ENCODE results near the gene FOXP2.
"Not testable (repeated sequence)": the region's sequence is repeated elsewhere in the genome, so short reads cannot be mapped to it uniquely, and the experiment has no call there.

The FOXP2 gene

DNA sequence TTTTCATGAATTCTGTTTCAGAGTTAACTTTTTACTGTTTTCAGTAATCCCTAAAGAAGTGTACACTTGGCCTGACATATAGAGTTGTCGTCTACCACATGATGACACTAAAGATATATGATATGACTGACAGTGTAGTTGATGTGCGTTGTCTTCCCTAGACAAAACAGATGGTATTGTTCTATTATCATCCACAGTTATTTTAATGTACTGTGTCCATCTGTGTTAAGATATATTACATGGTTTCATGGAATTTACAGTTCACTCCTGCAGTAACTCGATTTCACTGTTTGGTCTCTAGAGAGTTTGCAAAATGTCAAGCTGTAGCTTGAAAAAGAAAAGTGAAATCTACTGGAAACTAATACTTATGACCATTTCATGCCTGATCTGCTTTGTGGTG lies 18.1 kb downstream of the FOXP2 start:
- Mint-ChIP-seq H3K27me3 (no peaks in the 10 kb centered on the region), H3K36me3 (ENCODE audit: insufficient read depth) (no peaks in the 10 kb centered on the region), H3K27ac (no peak overlapping the region), H3K4me3 (no peak overlapping the region), H3K9me3 (no peaks in the 10 kb centered on the region), H3K4me1 (ENCODE audit: low read depth in 2 of 2) (no peaks in the 10 kb centered on the region)
- DNase-seq (no peak), ATAC-seq (replicated peaks) (no peak)

GRCh38 chr7:114439581-114439980 lies 25.0 kb downstream of the FOXP2 start:
- Mint-ChIP-seq H3K4me3 (no peak overlapping the region), H3K9me3 (peaks cover 0 to 4% of the 10 kb centered on the region in 2 donors), H3K4me1 (ENCODE audit: low read depth in 2 of 2) (no peaks in the 10 kb centered on the region), H3K36me3 (ENCODE audit: insufficient read depth) (no peaks in the 10 kb centered on the region), H3K27me3 (no peaks in the 10 kb centered on the region), H3K27ac (no peak overlapping the region)
- no peak for ATAC-seq (replicated peaks)
- no peak for DNase-seq

DNA sequence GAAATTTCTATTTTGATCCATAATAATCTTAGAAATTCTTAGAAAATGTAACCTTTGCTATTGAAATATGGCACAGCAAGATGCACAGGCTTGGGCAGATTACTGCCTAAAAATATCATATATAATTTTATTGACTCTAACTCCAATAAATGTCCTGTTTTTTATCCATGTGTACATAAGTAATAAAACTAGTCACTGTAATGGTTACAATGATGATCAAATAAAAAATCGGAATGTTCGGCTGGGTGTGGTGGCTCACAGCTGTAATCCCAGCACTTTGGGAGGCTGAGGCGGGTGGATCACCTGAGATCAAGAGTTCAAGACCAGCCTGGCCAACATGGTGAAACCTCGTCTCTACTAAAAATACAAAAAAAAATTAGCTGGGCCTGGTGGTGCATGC lies 26.3 kb downstream of the FOXP2 start:
- not testable (repeated sequence) for H3K27ac Mint-ChIP-seq; ATAC-seq (replicated peaks); H3K36me3 Mint-ChIP-seq (ENCODE audit: insufficient read depth)

DNA sequence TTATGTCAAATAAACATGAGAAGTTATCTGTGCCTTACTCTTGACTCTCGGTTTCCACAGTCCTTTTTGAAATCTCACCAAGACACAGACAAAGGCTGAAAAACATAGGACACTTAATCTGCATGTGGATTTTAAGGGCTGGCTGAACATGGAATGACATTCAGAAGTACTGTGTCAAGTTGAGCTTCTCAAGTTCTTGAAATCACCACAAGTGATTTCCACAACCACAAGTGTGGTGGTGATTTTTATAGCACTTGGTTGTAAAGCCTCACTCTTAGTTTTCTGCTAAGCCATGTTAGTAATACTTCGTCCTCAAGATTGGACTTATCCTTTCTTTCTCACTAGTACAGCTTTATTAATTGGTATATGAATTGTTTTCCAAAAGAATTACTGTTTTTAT lies 29.6 kb downstream of the FOXP2 start:
- Mint-ChIP-seq H3K27ac (no peak overlapping the region), H3K9me3 (peaks cover 0 to 4% of the 10 kb centered on the region in 2 donors), H3K36me3 (ENCODE audit: insufficient read depth) (no peaks in the 10 kb centered on the region), H3K4me3 (no peak overlapping the region), H3K4me1 (ENCODE audit: low read depth in 2 of 2) (no peaks in the 10 kb centered on the region), H3K27me3 (no peaks in the 10 kb centered on the region)
- DNase-seq (no peak), ATAC-seq (replicated peaks) (no peak)

More for the DNA sequence above, 26.3 kb downstream of the FOXP2 start:
- not testable (repeated sequence) for H3K4me1 Mint-ChIP-seq (ENCODE audit: low read depth in 2 of 2); H3K27me3 Mint-ChIP-seq; DNase-seq; H3K4me3 Mint-ChIP-seq; H3K9me3 Mint-ChIP-seq

- Mint-ChIP-seq H3K4me3 (no peak overlapping the region), H3K27ac (no peak overlapping the region), H3K27me3 (no peaks in the 10 kb centered on the region), H3K9me3 (no peaks in the 10 kb centered on the region), H3K4me1 (ENCODE audit: low read depth in 2 of 2) (no peaks in the 10 kb centered on the region), H3K36me3 (ENCODE audit: insufficient read depth) (no peaks in the 10 kb centered on the region)
- no peak for DNase-seq
- ATAC-seq (replicated peaks): no peak
Observed at GRCh38 chr7:114450431-114450830, 35.8 kb downstream of the FOXP2 start.

DNA sequence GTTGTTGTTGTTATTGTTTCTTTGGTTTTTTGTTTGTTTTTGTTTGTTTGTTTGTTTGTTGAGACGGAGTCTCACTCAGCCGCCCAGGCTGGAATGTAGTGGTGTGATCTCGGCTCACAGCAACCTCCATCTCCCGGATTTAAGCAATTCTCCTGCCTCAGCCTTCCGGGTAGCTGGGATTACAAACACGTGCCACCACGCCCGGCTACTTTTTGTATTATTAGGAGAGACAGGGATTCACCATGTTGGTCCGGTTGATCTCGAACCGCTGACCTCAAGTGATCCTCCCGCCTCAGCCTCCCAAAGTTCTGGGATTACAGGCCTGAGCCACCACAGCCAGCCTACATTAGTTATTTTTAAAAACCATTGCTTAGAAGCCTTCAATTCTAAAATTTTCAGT lies 45.0 kb downstream of the FOXP2 start:
- Mint-ChIP-seq H3K4me1 (ENCODE audit: low read depth in 2 of 2) (no peaks in the 10 kb centered on the region), H3K9me3 (peaks cover 0 to 6% of the 10 kb centered on the region in 2 donors), H3K4me3 (no peak overlapping the region), H3K27me3 (no peaks in the 10 kb centered on the region), H3K36me3 (ENCODE audit: insufficient read depth) (no peaks in the 10 kb centered on the region), H3K27ac (no peak overlapping the region)
- ATAC-seq (replicated peaks) (no peak), DNase-seq (no peak)

DNA sequence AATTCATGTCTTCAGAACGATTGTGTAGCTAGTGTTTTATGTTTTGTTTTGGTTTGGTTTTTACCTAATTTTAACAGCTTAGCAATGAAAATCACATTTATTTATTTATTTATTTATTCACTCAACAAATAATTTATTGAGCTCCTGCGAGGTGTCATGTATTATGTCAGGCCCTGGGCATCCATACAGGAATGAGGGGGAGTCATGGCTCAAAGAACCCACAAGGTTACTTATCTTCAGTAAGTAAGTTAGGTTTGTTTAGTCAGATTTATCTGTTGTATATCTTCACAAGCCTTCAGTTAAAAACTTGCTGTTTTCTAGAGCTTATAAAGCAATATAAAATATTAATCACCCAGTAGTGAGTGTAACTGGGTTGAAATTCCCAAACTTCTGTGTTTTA lies 45.4 kb downstream of the FOXP2 start:
- no peaks in the 10 kb centered on the region for H3K4me1 Mint-ChIP-seq (ENCODE audit: low read depth in 2 of 2)
- H3K9me3 Mint-ChIP-seq: peaks cover 0 to 6% of the 10 kb centered on the region in 2 donors
- DNase-seq (no peak), ATAC-seq (replicated peaks) (no peak)
- no peaks in the 10 kb centered on the region for H3K36me3 Mint-ChIP-seq (ENCODE audit: insufficient read depth)
- H3K27ac Mint-ChIP-seq: no peak overlapping the region
- no peaks in the 10 kb centered on the region for H3K27me3 Mint-ChIP-seq
- H3K4me3 Mint-ChIP-seq: no peak overlapping the region

- Mint-ChIP-seq H3K27ac (no peak overlapping the region), H3K27me3 (no peaks in the 10 kb centered on the region), H3K9me3 (peaks cover 0 to 7% of the 10 kb centered on the region in 2 donors), H3K4me3 (no peak overlapping the region), H3K4me1 (ENCODE audit: low read depth in 2 of 2) (no peaks in the 10 kb centered on the region), H3K36me3 (ENCODE audit: insufficient read depth) (no peaks in the 10 kb centered on the region)
- no peak for ATAC-seq (replicated peaks)
- no peak for DNase-seq
Observed at GRCh38 chr7:114466917-114467316, 52.3 kb downstream of the FOXP2 start.

DNA sequence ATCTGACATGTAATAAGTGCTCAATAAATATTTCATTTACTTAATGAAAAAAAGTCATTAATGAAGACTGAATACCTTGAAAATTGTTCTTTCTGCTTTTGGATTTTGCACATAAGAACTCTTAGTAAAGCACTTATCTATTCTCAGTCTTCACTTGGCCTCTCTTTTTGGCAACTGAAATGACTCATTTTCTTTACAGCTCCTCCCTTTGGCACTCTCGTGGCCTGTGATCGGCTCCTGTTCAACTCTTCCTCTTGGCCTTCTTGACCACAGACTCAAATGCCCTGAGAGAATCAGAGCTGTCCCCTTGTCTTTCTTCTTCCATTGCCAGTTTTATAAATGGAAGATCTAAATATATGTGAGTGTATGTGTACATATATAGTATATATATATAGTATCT lies 54.2 kb downstream of the FOXP2 start:
- H3K27ac Mint-ChIP-seq: no peak overlapping the region
- DNase-seq: no peak
- H3K4me3 Mint-ChIP-seq: no peak overlapping the region
- ATAC-seq (replicated peaks): no peak
- no peaks in the 10 kb centered on the region for H3K27me3 Mint-ChIP-seq
- H3K36me3 Mint-ChIP-seq (ENCODE audit: insufficient read depth): no peaks in the 10 kb centered on the region
- H3K9me3 Mint-ChIP-seq: peaks cover 0 to 7% of the 10 kb centered on the region in 2 donors
- no peaks in the 10 kb centered on the region for H3K4me1 Mint-ChIP-seq (ENCODE audit: low read depth in 2 of 2)

DNA sequence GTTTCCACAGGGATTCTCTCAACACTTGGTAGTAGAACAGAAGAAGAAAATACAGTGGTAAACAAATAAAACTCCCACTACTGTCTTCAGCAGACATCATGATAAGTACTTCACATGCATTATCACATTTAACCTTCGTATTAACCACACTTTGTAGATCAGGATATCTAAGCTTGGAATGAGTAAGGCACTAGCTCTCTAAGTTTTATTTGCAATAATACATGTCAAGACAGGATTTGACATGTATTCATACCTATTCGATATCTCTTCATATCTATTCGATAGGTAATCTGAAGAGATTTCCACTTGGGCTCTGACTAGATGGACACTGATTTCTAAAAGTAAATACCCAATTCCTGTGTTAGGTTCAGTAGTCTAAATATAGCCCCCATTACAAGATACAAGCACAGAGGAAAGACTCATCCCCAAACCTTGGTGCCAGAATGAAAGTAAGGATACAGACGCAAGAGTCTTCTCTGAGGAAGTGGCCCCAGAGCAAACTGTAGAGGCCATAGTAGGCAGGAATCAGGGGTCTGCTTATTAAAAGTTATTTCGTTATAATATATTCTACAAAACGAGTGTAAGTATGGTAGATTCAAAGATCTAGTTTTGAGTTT lies 58.4 kb downstream of the FOXP2 start:
- Mint-ChIP-seq H3K27me3 (no peaks in the 10 kb centered on the region), H3K9me3 (peaks cover 0 to 6% of the 10 kb centered on the region in 2 donors), H3K4me1 (ENCODE audit: low read depth in 2 of 2) (no peaks in the 10 kb centered on the region), H3K36me3 (ENCODE audit: insufficient read depth) (no peaks in the 10 kb centered on the region), H3K4me3 (no peak overlapping the region), H3K27ac (no peak overlapping the region)
- DNase-seq (no peak), ATAC-seq (replicated peaks) (no peak)

GRCh38 chr7:114478384-114478783 lies 63.8 kb downstream of the FOXP2 start:
- H3K4me3 Mint-ChIP-seq: no peak overlapping the region
- ATAC-seq (replicated peaks) (no peak), DNase-seq (no peak)
- H3K36me3 Mint-ChIP-seq (ENCODE audit: insufficient read depth): no peaks in the 10 kb centered on the region
- H3K27ac Mint-ChIP-seq: no peak overlapping the region
- peaks cover 0 to 1% of the 10 kb centered on the region in 2 donors for H3K9me3 Mint-ChIP-seq
- no peaks in the 10 kb centered on the region for H3K4me1 Mint-ChIP-seq (ENCODE audit: low read depth in 2 of 2)
- no peaks in the 10 kb centered on the region for H3K27me3 Mint-ChIP-seq

DNA sequence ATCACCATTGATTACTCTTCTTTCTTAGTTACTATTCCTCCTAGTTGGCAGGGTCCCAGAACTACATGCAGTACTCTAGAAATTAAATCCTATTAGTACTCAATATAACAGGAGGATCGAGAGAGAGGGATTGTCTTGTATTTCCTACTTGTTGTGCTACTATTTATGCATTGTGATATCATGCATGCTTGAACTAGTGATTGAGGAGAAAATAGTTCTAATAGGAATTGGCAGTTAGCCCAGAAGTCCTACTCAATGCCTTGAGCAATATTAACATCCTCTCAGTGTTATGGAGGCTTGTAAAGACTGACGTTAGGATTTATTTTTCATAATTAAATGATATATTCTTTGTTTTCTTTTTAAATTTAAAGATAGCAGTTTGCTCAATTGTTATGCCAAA lies 67.4 kb downstream of the FOXP2 start:
- H3K27ac Mint-ChIP-seq: no peak overlapping the region
- no peaks in the 10 kb centered on the region for H3K4me1 Mint-ChIP-seq (ENCODE audit: low read depth in 2 of 2)
- H3K36me3 Mint-ChIP-seq (ENCODE audit: insufficient read depth): no peaks in the 10 kb centered on the region
- no peak overlapping the region for H3K4me3 Mint-ChIP-seq
- no peaks in the 10 kb centered on the region for H3K27me3 Mint-ChIP-seq
- DNase-seq (no peak), ATAC-seq (replicated peaks) (no peak)
- H3K9me3 Mint-ChIP-seq: no peaks in the 10 kb centered on the region

- no peak for DNase-seq
- Mint-ChIP-seq H3K4me3 (no peak overlapping the region), H3K27ac (no peak overlapping the region), H3K27me3 (no peaks in the 10 kb centered on the region), H3K9me3 (peaks cover 6 to 9% of the 10 kb centered on the region in 2 donors), H3K4me1 (ENCODE audit: low read depth in 2 of 2) (no peaks in the 10 kb centered on the region), H3K36me3 (ENCODE audit: insufficient read depth) (no peaks in the 10 kb centered on the region)
- ATAC-seq (replicated peaks): no peak
Observed at GRCh38 chr7:114484226-114484625, 69.6 kb downstream of the FOXP2 start.

- no peaks in the 10 kb centered on the region for H3K4me1 Mint-ChIP-seq (ENCODE audit: low read depth in 2 of 2)
- no peak overlapping the region for H3K4me3 Mint-ChIP-seq
- ATAC-seq (replicated peaks) (no peak), DNase-seq (no peak)
- H3K36me3 Mint-ChIP-seq (ENCODE audit: insufficient read depth): no peaks in the 10 kb centered on the region
- H3K27ac Mint-ChIP-seq: no peak overlapping the region
- no peaks in the 10 kb centered on the region for H3K27me3 Mint-ChIP-seq
- peaks cover 8 to 9% of the 10 kb centered on the region in 2 donors for H3K9me3 Mint-ChIP-seq
Observed at GRCh38 chr7:114487174-114487573, 72.6 kb downstream of the FOXP2 start.

- H3K27me3 Mint-ChIP-seq: no peaks in the 10 kb centered on the region
- H3K36me3 Mint-ChIP-seq (ENCODE audit: insufficient read depth): no peaks in the 10 kb centered on the region
- no peak overlapping the region for H3K27ac Mint-ChIP-seq
- H3K9me3 Mint-ChIP-seq: peaks cover 9 to 10% of the 10 kb centered on the region in 2 donors
- ATAC-seq (replicated peaks): no peak
- H3K4me1 Mint-ChIP-seq (ENCODE audit: low read depth in 2 of 2): no peaks in the 10 kb centered on the region
- no peak for DNase-seq
- no peak overlapping the region for H3K4me3 Mint-ChIP-seq
Observed at GRCh38 chr7:114488696-114489095, 74.1 kb downstream of the FOXP2 start.

All from effector memory CD8-positive, alpha-beta T cell (primary cell).